HFF-Myc (cell line): ENCODE measurements around the gene FAM234A.
"Not testable (repeated sequence)": the region's sequence is repeated elsewhere in the genome, so short reads cannot be mapped to it uniquely, and the experiment has no call there.

Source experiments
- DNase-seq: peaks from one replicate; pipeline ENCODE4 v3.0.0-alpha.2; 2011; ENCODE audit warnings: low read depth; ENCODE audit errors: extremely low read depth
- H3K4me3 ChIP-seq: replicated peaks from 2 replicates; pipeline ENCODE4 v1.5.1; 2011; ENCODE audit warnings: low read depth, mild to moderate bottlenecking, control low read depth, low read length
- CTCF ChIP-seq: IDR thresholded peaks from 2 replicates; pipeline ENCODE4 v1.5.1; 2012; ENCODE audit warnings: mild to moderate bottlenecking, low read depth, low read length, control low read depth; ENCODE audit errors: missing control alignments

The FAM234A gene

GRCh38 chr16:191831-192230 is 42.8 kb upstream of the FAM234A start:
- no peak for DNase-seq
- TF ChIP-seq CTCF, result no peak
- no peak overlapping the region for H3K4me3 ChIP-seq

GRCh38 chr16:192686-193085 is 41.9 kb upstream of the FAM234A start:
- no peak for TF ChIP-seq CTCF
- no peak overlapping the region for H3K4me3 ChIP-seq
- no peak for DNase-seq

- no peak for TF ChIP-seq CTCF
- H3K4me3 ChIP-seq, result no peak overlapping the region
- no peak for DNase-seq
These were observed 41.2 kb upstream of the FAM234A start for GRCh38 chr16:193441-193840.

GRCh38 chr16:194516-194915 is 40.1 kb upstream of the FAM234A start:
- DNase-seq, result no peak
- no peak overlapping the region for H3K4me3 ChIP-seq
- no peak for TF ChIP-seq CTCF

GRCh38 chr16:200388-200787 is 34.2 kb upstream of the FAM234A start:
- no peak for TF ChIP-seq CTCF
- no peak overlapping the region for H3K4me3 ChIP-seq
- DNase-seq, result no peak

- TF ChIP-seq CTCF, result no peak
These were observed 31.4 kb upstream of the FAM234A start for GRCh38 chr16:203246-203645.

GRCh38 chr16:204046-204445 is 30.6 kb upstream of the FAM234A start:
- not testable (repeated sequence) for DNase-seq, H3K4me3 ChIP-seq

More at GRCh38 chr16:203246-203645, 31.4 kb upstream of the FAM234A start:
- DNase-seq, result no peak
- no peak overlapping the region for H3K4me3 ChIP-seq

GRCh38 chr16:209359-209758 is 25.3 kb upstream of the FAM234A start:
- not testable (repeated sequence) for H3K4me3 ChIP-seq, DNase-seq

- DNase-seq, H3K4me3 ChIP-seq: not testable (repeated sequence)
These were observed 22.9 kb upstream of the FAM234A start for GRCh38 chr16:211631-212180.
